Astrocyte (in vitro differentiated cells and primary cell): ENCODE results near the gene LRRK1.

Experiments used
- EZH2 ChIP-seq: IDR thresholded peaks from 2 replicates; pipeline ENCODE4 v1.6.1; 2012; ENCODE audit warnings: mild to moderate bottlenecking, low read length, inconsistent platforms; ENCODE audit not compliant: insufficient read depth
- TF ChIP-seq, protein P1 (sequence below): IDR thresholded peaks from 2 replicates; pipeline ENCODE4 v1.5.1; 2011; ENCODE audit warnings: low read depth, mild to moderate bottlenecking, inconsistent platforms, low read length, moderate library complexity; ENCODE audit not compliant: insufficient read depth

DNA sequence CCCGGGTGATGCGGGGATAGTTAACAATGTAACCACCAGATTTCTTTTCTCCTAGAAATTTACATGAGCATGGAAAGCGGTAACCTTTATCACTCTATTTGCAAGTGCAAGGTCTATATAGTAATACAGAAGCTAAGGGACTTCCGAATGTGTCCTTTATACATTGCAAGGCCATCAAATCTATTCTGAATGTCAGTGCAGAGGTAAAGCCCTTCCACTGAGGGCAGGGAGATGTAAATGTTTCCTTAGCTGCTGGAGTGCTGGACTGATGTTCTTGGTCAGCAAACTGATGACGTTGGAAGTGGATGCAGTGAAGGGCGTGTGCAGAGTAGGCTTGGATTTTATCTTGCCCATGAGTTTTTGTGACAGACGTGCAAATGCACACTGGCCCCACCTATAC lies 33.3 kb upstream of the LRRK1 start:
- no peak for TF ChIP-seq EZH2
- TF ChIP-seq, protein P1, sequence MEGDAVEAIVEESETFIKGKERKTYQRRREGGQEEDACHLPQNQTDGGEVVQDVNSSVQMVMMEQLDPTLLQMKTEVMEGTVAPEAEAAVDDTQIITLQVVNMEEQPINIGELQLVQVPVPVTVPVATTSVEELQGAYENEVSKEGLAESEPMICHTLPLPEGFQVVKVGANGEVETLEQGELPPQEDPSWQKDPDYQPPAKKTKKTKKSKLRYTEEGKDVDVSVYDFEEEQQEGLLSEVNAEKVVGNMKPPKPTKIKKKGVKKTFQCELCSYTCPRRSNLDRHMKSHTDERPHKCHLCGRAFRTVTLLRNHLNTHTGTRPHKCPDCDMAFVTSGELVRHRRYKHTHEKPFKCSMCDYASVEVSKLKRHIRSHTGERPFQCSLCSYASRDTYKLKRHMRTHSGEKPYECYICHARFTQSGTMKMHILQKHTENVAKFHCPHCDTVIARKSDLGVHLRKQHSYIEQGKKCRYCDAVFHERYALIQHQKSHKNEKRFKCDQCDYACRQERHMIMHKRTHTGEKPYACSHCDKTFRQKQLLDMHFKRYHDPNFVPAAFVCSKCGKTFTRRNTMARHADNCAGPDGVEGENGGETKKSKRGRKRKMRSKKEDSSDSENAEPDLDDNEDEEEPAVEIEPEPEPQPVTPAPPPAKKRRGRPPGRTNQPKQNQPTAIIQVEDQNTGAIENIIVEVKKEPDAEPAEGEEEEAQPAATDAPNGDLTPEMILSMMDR: no peak
